ENCODE results near the gene DUSP15.

The DUSP15 gene

GRCh38 chr20:31910071-31910803 lies 39.9 kb upstream of the DUSP15 start:
- H3K27me3 ChIP-seq = no peaks in the 10 kb centered on the region
- no peaks in the 10 kb centered on the region for H3K36me3 ChIP-seq
- no peak overlapping the region for H3K9ac ChIP-seq
- no peak overlapping the region for H3K27ac ChIP-seq
- peaks cover 8% of the 10 kb centered on the region; the same call in 1 of the 2 replicates for H3K4me1 ChIP-seq
- H3K9me3 ChIP-seq = no peaks in the 10 kb centered on the region
- no peaks in the 10 kb centered on the region for H4K20me1 ChIP-seq
- no peak overlapping the region for H3K4me3 ChIP-seq
- H3K4me2 ChIP-seq = no peak overlapping the region
- TF ChIP-seq Cebpa-rat (IDR thresholded peaks at IDR 0.05) = no peak

GRCh38 chr20:31909253-31910070 lies 39.1 kb upstream of the DUSP15 start:
- H3K36me3 ChIP-seq = no peaks in the 10 kb centered on the region
- no peak overlapping the region for H3K4me3 ChIP-seq
- H4K20me1 ChIP-seq = no peaks in the 10 kb centered on the region
- no peak overlapping the region for H3K27ac ChIP-seq
- H3K9ac ChIP-seq = no peak overlapping the region
- H3K9me3 ChIP-seq = no peaks in the 10 kb centered on the region
- no peaks in the 10 kb centered on the region for H3K27me3 ChIP-seq
- peaks cover 2% of the 10 kb centered on the region; the same call in 1 of the 2 replicates for H3K4me1 ChIP-seq
- no peak for TF ChIP-seq Cebpa-rat (IDR thresholded peaks at IDR 0.05)
- H3K4me2 ChIP-seq = no peak overlapping the region

- H3K36me3 ChIP-seq = no peaks in the 10 kb centered on the region
- no peaks in the 10 kb centered on the region for H3K9me3 ChIP-seq
- H3K9ac ChIP-seq = no peak overlapping the region
- no peaks in the 10 kb centered on the region for H3K27me3 ChIP-seq
- H3K4me3 ChIP-seq = no peak overlapping the region
- no peaks in the 10 kb centered on the region for H3K4me1 ChIP-seq
- no peak for TF ChIP-seq Cebpa-rat (IDR thresholded peaks at IDR 0.05)
- no peak overlapping the region for H3K27ac ChIP-seq
- no peaks in the 10 kb centered on the region for H4K20me1 ChIP-seq
- H3K4me2 ChIP-seq = no peak overlapping the region
These were observed 38.1 kb upstream of the DUSP15 start for GRCh38 chr20:31908424-31908823.

GRCh38 chr20:31908016-31908415 lies 37.7 kb upstream of the DUSP15 start:
- Histone ChIP-seq H3K4me3 (no peak overlapping the region), H4K20me1 (no peaks in the 10 kb centered on the region), H3K4me2 (no peak overlapping the region), H3K4me1 (no peaks in the 10 kb centered on the region), H3K27me3 (no peaks in the 10 kb centered on the region), H3K36me3 (no peaks in the 10 kb centered on the region), H3K27ac (no peak overlapping the region), H3K9me3 (no peaks in the 10 kb centered on the region), H3K9ac (no peak overlapping the region)
- no peak for TF ChIP-seq Cebpa-rat (IDR thresholded peaks at IDR 0.05)

GRCh38 chr20:31907046-31907445 lies 36.7 kb upstream of the DUSP15 start:
- no peaks in the 10 kb centered on the region for H3K9me3 ChIP-seq
- H3K4me1 ChIP-seq = no peaks in the 10 kb centered on the region
- no peak overlapping the region for H3K4me3 ChIP-seq
- no peaks in the 10 kb centered on the region for H3K36me3 ChIP-seq
- H3K27me3 ChIP-seq = no peaks in the 10 kb centered on the region
- H3K4me2 ChIP-seq = no peak overlapping the region
- no peak overlapping the region for H3K9ac ChIP-seq
- no peaks in the 10 kb centered on the region for H4K20me1 ChIP-seq
- H3K27ac ChIP-seq = no peak overlapping the region
- TF ChIP-seq Cebpa-rat (IDR thresholded peaks at IDR 0.05) = no peak

- H3K27me3 ChIP-seq = no peaks in the 10 kb centered on the region
- H3K9ac ChIP-seq = no peak overlapping the region
- no peaks in the 10 kb centered on the region for H3K36me3 ChIP-seq
- H3K4me1 ChIP-seq = no peaks in the 10 kb centered on the region
- H3K27ac ChIP-seq = no peak overlapping the region
- H3K4me2 ChIP-seq = no peak overlapping the region
- no peaks in the 10 kb centered on the region for H3K9me3 ChIP-seq
- H4K20me1 ChIP-seq = no peaks in the 10 kb centered on the region
- H3K4me3 ChIP-seq = no peak overlapping the region
- no peak for TF ChIP-seq Cebpa-rat (IDR thresholded peaks at IDR 0.05)
These were observed 35.7 kb upstream of the DUSP15 start for GRCh38 chr20:31906001-31906400.

GRCh38 chr20:31903627-31904386 lies 33.5 kb upstream of the DUSP15 start:
- Histone ChIP-seq H3K4me3 (no peak overlapping the region), H3K9me3 (no peaks in the 10 kb centered on the region), H4K20me1 (no peaks in the 10 kb centered on the region), H3K9ac (no peak overlapping the region), H3K27ac (no peak overlapping the region), H3K4me1 (no peaks in the 10 kb centered on the region), H3K4me2 (no peak overlapping the region), H3K27me3 (no peaks in the 10 kb centered on the region), H3K36me3 (no peaks in the 10 kb centered on the region)
- TF ChIP-seq Cebpa-rat (IDR thresholded peaks at IDR 0.05) = no peak

GRCh38 chr20:31901615-31902014 lies 31.3 kb upstream of the DUSP15 start:
- H4K20me1 ChIP-seq = no peaks in the 10 kb centered on the region
- H3K36me3 ChIP-seq = no peaks in the 10 kb centered on the region
- H3K4me2 ChIP-seq = no peak overlapping the region
- H3K4me3 ChIP-seq = no peak overlapping the region
- H3K27ac ChIP-seq = no peak overlapping the region
- no peaks in the 10 kb centered on the region for H3K27me3 ChIP-seq
- no peak for TF ChIP-seq Cebpa-rat (IDR thresholded peaks at IDR 0.05)
- no peaks in the 10 kb centered on the region for H3K4me1 ChIP-seq
- H3K9me3 ChIP-seq = no peaks in the 10 kb centered on the region
- no peak overlapping the region for H3K9ac ChIP-seq

GRCh38 chr20:31897541-31897940 lies 27.2 kb upstream of the DUSP15 start:
- Histone ChIP-seq H3K9me3 (peaks cover 4% of the 10 kb centered on the region; the same call in 1 of the 2 replicates), H3K36me3 (no peaks in the 10 kb centered on the region)

More at GRCh38 chr20:31897541-31897940, 27.2 kb upstream of the DUSP15 start:
- no peak overlapping the region for H3K27ac ChIP-seq
- no peak overlapping the region for H3K9ac ChIP-seq
- H3K27me3 ChIP-seq = no peaks in the 10 kb centered on the region
- no peak overlapping the region for H3K4me3 ChIP-seq
- H4K20me1 ChIP-seq = no peaks in the 10 kb centered on the region
- H3K4me1 ChIP-seq = peaks cover 14% of the 10 kb centered on the region
- H3K4me2 ChIP-seq = no peak overlapping the region
- no peak for TF ChIP-seq Cebpa-rat (IDR thresholded peaks at IDR 0.05)

Measured in BLaER1 (cell line).